HepG2 (cell line): ENCODE results near the gene EPN3. TPM values are rescaled to one million over a fixed set of nuclear protein-coding genes. Genes with fewer than 3 reads are reported as not detected.

ENCODE experiments used
- ARNT2 ChIP-seq: sonication (generic); formaldehyde crosslinking; IDR thresholded peaks from 2 replicates; pipeline ENCODE4 v1.8.0; 2022; ENCODE audit warnings: mild to moderate bottlenecking, low read depth, missing genetic modification reagents, moderate library complexity
- ATF1 ChIP-seq: IDR thresholded peaks from 2 replicates; pipeline ENCODE4 v1.6.1; 2016; ENCODE audit warnings: mild to moderate bottlenecking, control low read depth
- CBX1 ChIP-seq: IDR thresholded peaks from one replicate; pipeline ENCODE4 v1.6.1; 2016; ENCODE audit warnings: antibody characterized with exemption, low read depth
- NFIC ChIP-seq: IDR thresholded peaks from 2 replicates; pipeline ENCODE4 v1.6.1; 2012; ENCODE audit warnings: mild to moderate bottlenecking, low read length, inconsistent platforms
- PBX3 ChIP-seq: sonication (generic); formaldehyde crosslinking; IDR thresholded peaks from 2 replicates; pipeline ENCODE4 v1.8.1; 2023; ENCODE audit warnings: missing genetic modification reagents, inconsistent platforms, borderline replicate concordance
- PCBP2 ChIP-seq: fragments of 200-400 bp; formaldehyde crosslinking; optimal IDR thresholded peaks from 2 replicates; pipeline ENCODE3; 2018; ENCODE audit warnings: low read length, low read depth; ENCODE audit not compliant: poor library complexity, severe bottlenecking
- RBM22 ChIP-seq: fragments of 200-400 bp; formaldehyde crosslinking; optimal IDR thresholded peaks from 2 replicates; pipeline ENCODE3; 2017; ENCODE audit warnings: mild to moderate bottlenecking, low read length, moderate library complexity
- RNF2 ChIP-seq: fragments of 450-650 bp; conservative IDR thresholded peaks from 2 replicates; pipeline ENCODE4 v1.6.1; 2016; ENCODE audit warnings: low read depth
- SATB2 ChIP-seq: sonication (generic); formaldehyde crosslinking; IDR thresholded peaks from 2 replicates; pipeline ENCODE4 v1.5.0; 2020; ENCODE audit warnings: missing genetic modification reagents
- SKIL ChIP-seq: sonication (generic); formaldehyde crosslinking; IDR thresholded peaks from 2 replicates; pipeline ENCODE4 v1.8.0; 2022; ENCODE audit warnings: missing genetic modification reagents, mild to moderate bottlenecking, moderate library complexity, borderline replicate concordance
- USF2 ChIP-seq, 2 experiments: sonication (generic) in 1 of 2; formaldehyde crosslinking in 1 of 2; IDR thresholded peaks; 2 replicates each; pipeline versions ENCODE4 v1.5.1 to v1.6.1; 2011 to 2020; ENCODE audit warnings: borderline replicate concordance in 1 of 2, low read depth in 1 of 2, low read length in 1 of 2, mild to moderate bottlenecking in 1 of 2, missing genetic modification reagents in 1 of 2, moderate library complexity in 1 of 2
- ZBTB34 ChIP-seq: sonication (generic); formaldehyde crosslinking; IDR thresholded peaks from 2 replicates; pipeline ENCODE4 v1.8.0; 2022; ENCODE audit warnings: mild to moderate bottlenecking, missing genetic modification reagents
- ZBTB39 ChIP-seq: sonication (generic); formaldehyde crosslinking; IDR thresholded peaks from 2 replicates; pipeline ENCODE4 v1.5.0; 2020; ENCODE audit warnings: missing genetic modification reagents
- ZC3H4 ChIP-seq: sonication (generic); formaldehyde crosslinking; IDR thresholded peaks from 2 replicates; pipeline ENCODE4 v1.4.0; 2020; ENCODE audit warnings: missing genetic modification reagents, borderline replicate concordance
- ZKSCAN1 ChIP-seq: fragments of 150-350 bp; IDR thresholded peaks from 2 replicates; pipeline ENCODE4 v1.6.1; 2014; ENCODE audit warnings: low read length
- ZNF205 ChIP-seq: IDR thresholded peaks from 2 replicates; pipeline ENCODE4 v1.6.1; 2018; ENCODE audit warnings: missing biosample characterization, missing genetic modification reagents
- ZNF230 ChIP-seq: sonication (generic); formaldehyde crosslinking; IDR thresholded peaks from 2 replicates; pipeline ENCODE4 v1.4.0; 2020; ENCODE audit warnings: mild to moderate bottlenecking, missing genetic modification reagents
- ZNF30 ChIP-seq: sonication (generic); formaldehyde crosslinking; IDR thresholded peaks from 2 replicates; pipeline ENCODE4 v1.5.0; 2020; ENCODE audit warnings: mild to moderate bottlenecking, missing genetic modification reagents
- ZNF549 ChIP-seq: sonication (generic); formaldehyde crosslinking; IDR thresholded peaks from 2 replicates; pipeline ENCODE4 v1.5.0; 2020; ENCODE audit warnings: missing genetic modification reagents
- polyA plus RNA-seq, 8 experiments: library from polyadenylated mRNA; depleted of rRNA in 3 of 8; stranded (reverse) in 7 of 8; unstranded in 1 of 8; fragments of >200 nt; fragmentation: Illumina TruSeq in 4 of 8; extraction: Trizol in 4 of 8; gene quantifications; 2 replicates each; pipeline versions ENCODE4 v1.2.1 to v1.2.3, GENCODE V29; 2011 to 2016; ENCODE audit warnings: low read depth in 4 of 8, missing spikeins in 1 of 8, mixed read lengths in 1 of 8; ENCODE audit not compliant: insufficient read depth in 1 of 8
- total RNA-seq, 5 experiments: library from RNA; depleted of rRNA; stranded (reverse); fragments of >200 nt; fragmentation: Illumina TruSeq; extraction: Trizol; gene quantifications; 2 replicates each; pipeline ENCODE4 v1.2.3, GENCODE V29; 2016; ENCODE audit warnings: low read depth in 1 of 5

Gene EPN3
- total and polyA plus RNA-seq, 2 of the 13 experiments (the other 11 are each of a cell fraction or from before 2014, with no cell fraction given): 0.11 to 0.95 TPM

- TF ChIP-seq SKIL (CRISPR knock-in tag) (no peak), RBM22 (peak; percentile 30), ZNF549 (CRISPR knock-in tag) (0 out of 2 replicates have a peak, but pooled peaks have one; percentile 79), RNF2 (peak; percentile 76; the same call in 1 of the 2 replicates), USF2 (IDR thresholded peaks at IDR 0.05; ENCODE audit: low read depth, low read length) (no peak), USF2 (CRISPR knock-in tag; IDR thresholded peaks at IDR 0.05; ENCODE audit: borderline replicate concordance) (no peak), ZBTB34 (CRISPR knock-in tag) (peak; percentile 18; the same call in 1 of the 2 replicates), ZNF230 (CRISPR knock-in tag) (peak; percentile 59; the same call in 1 of the 2 replicates), ZNF30 (CRISPR knock-in tag) (no peak), ARNT2 (peak; percentile 97), PBX3 (CRISPR knock-in tag) (no peak), ATF1 (no peak), SATB2 (CRISPR knock-in tag) (no peak), CBX1 (no peak), ZNF205 (CRISPR knock-in tag) (peak; percentile 42; the same call in 1 of the 2 replicates), NFIC (no peak), ZKSCAN1 (no peak), ZBTB39 (CRISPR knock-in tag) (no peak), PCBP2 (no peak), ZC3H4 (CRISPR knock-in tag) (0 out of 2 replicates have a peak, but pooled peaks have one; percentile 28)
Measured at GRCh38 chr17:50541716-50542688, 9.5 kb downstream of the EPN3 start (continued).
